ENCODE data around the gene DCHS2. TPM values are rescaled to one million over a fixed set of nuclear protein-coding genes. Genes with fewer than 3 reads are reported as not detected.
"Not testable (repeated sequence)": the region's sequence is repeated elsewhere in the genome, so short reads cannot be mapped to it uniquely, and the experiment has no call there.

The DCHS2 gene
- total RNA-seq, 1 donor from 2014 or later, result 0.08 TPM

DNA sequence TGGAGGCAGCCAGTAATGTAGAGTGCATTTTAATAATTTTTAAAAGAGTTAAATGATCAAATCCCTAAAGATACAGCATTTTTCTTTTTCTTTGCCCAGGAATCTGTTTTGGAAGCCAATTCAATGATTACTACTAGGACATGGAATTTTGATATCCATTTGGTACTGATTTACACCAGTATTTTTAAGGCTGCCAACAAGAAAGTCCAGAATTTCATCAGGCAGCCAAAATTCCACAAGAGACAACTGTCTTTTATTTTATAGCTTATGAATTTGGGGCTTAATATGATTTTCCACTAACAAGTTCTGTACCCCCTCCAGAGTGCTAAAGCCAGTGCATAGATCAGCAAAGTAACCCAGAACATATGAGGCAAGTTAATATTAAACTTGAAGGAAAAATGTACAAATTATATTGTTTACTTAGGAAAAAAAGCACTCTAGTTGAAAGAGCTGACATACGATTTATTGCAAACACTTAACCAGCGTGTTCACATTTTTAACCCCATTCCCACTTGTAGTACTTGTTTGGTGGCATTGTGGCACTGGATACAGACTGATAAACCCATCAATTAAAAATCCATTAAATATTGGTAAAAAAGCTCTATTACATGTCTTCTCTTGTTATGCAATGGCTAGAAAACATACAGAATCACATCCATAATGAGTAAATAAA lies 259.7 kb downstream of the DCHS2 start:
- DNase-seq (ENCODE audit: low spot score) (no peak), ATAC-seq (no peak)

DNA sequence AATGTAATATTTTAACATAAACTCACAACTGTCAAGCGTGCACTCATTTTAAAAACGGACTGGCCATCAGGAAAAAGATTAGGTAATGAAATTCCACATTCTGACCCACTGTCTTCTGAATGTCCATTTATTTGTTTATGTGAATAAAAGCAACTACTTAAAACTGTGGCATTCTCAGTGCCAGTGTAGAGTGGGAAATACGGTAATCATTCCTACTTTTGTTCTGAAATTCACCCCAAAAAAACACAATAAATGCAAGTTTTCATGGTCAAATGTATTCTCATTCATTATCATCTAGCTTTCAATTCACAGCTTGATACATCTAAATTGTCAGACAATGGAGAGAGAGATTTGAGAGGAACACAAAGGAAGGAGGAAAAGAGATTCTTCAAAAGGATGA lies 260.9 kb downstream of the DCHS2 start:
- no peak for ATAC-seq
- no peak for DNase-seq (ENCODE audit: low spot score)

- ATAC-seq, result no peak
- no peak for DNase-seq (ENCODE audit: low spot score)
Measured at GRCh38 chr4:154230091-154230490, 261.5 kb downstream of the DCHS2 start.

- no peak for DNase-seq (ENCODE audit: low spot score)
- ATAC-seq, result no peak
Measured at GRCh38 chr4:154222875-154223274, 268.7 kb downstream of the DCHS2 start.

- DNase-seq (ENCODE audit: low spot score), result no peak
- ATAC-seq, result no peak
Measured at GRCh38 chr4:154218051-154218450, 273.5 kb downstream of the DCHS2 start.

GRCh38 chr4:154217384-154217783 lies 274.2 kb downstream of the DCHS2 start:
- DNase-seq (ENCODE audit: low spot score); ATAC-seq: not testable (repeated sequence)

DNA sequence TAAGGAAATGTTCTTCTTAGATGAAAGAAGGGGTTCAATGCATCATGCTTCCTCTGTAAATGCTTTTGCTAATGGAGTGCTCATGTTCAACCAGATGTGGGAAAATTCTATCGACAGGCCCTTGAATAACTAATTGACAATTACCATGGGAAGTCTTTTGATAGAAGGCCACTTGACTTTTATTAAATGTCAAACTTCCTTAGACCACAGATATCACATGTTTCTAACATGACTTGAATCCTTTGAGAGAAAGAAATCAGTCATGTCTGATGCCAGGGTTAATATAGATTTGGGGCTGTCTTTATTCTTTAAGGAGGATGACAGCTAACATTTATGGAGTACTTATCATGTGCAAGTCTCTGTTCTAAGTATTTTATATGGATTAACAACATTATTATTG lies 280.1 kb downstream of the DCHS2 start:
- DNase-seq (ENCODE audit: low spot score), result no peak
- no peak for ATAC-seq

GRCh38 chr4:154208424-154208823 lies 283.2 kb downstream of the DCHS2 start:
- ATAC-seq, result no peak

GRCh38 chr4:154205471-154205870 lies 286.1 kb downstream of the DCHS2 start:
- DNase-seq (ENCODE audit: low spot score) (no peak), ATAC-seq (no peak)

More at GRCh38 chr4:154208424-154208823, 283.2 kb downstream of the DCHS2 start:
- no peak for DNase-seq (ENCODE audit: low spot score)

DNA sequence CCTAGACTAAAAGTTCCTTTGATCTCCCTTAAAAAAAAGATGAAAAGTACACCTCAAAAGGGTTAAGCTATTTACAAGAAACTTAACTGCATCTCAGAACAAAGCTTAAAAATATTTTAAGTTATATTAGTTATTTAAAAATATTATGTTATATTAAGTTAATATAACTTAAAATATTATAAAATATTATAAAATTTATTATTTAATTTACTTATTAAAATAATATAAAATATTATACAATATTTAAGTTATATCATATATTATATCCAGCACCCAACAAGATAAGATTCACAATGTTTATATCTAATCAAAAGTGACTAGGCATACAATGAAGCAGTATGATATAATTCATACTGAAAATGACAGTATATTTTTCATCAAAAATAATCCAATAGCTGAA lies 296.9 kb downstream of the DCHS2 start:
- ATAC-seq (no peak), DNase-seq (ENCODE audit: low spot score) (no peak)

GRCh38 chr4:154192585-154192984 lies 299.0 kb downstream of the DCHS2 start:
- DNase-seq (ENCODE audit: low spot score), result no peak
- ATAC-seq, result no peak

DNA sequence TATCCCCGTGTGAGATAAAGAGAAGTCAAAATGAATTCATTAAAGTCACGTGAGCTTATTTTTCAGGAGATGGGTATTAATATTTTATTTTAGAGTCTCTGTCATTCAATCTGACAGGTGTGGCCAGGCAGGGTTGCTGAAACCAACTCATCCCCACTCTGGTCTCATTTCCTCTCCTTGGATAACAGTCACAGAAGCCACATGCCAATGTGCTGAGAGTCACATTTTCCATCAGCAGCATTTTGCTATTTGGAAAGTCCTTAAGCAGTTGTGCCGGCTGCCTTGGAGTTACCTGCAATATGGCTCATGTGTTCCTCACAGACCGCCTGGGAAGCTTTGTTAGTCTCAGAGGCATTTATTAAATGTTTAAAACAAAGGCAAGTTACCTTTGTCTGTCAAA lies 302.3 kb downstream of the DCHS2 start:
- no peak for DNase-seq (ENCODE audit: low spot score)
- ATAC-seq, result no peak

DNA sequence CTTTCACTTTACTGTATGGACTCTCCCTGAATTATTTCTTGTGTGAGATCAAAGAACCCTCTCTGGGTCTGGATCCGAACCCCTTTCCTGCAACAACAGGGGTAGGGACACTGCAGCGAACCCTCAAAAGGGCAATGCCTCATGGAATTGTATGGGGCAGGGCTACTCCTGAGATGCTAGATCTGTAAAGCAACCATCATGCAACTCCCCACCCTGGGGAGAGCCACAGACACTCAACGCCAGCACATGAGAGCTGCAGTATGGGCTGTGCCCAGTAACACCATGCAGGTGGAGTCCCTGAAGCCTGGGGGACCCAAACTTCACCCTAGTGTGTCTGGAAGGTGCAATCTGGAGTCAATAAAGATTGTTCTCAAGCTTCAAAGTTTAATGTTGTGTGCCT lies 304.7 kb downstream of the DCHS2 start:
- no peak for DNase-seq (ENCODE audit: low spot score)
- no peak for ATAC-seq

DNA sequence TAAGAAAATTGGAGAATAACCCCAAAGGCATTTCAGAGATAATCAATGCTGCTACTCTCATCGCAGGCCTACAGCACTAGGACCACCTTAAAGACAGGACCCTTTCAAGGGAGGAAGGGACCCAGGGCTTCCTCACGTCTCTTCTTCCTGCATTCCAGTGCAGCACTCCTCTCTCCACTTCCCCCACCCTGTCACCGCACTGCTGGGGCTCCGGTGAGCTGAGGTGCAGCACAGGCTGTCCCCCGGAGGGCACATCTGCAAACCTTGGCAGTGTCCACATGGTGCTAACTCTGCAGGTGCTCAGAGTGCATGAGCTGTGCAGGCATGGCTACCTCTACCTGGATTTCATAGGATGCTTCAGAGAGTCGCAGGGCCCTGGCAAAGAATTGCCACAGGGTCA lies 305.6 kb downstream of the DCHS2 start:
- no peak for ATAC-seq
- no peak for DNase-seq (ENCODE audit: low spot score)

DNA sequence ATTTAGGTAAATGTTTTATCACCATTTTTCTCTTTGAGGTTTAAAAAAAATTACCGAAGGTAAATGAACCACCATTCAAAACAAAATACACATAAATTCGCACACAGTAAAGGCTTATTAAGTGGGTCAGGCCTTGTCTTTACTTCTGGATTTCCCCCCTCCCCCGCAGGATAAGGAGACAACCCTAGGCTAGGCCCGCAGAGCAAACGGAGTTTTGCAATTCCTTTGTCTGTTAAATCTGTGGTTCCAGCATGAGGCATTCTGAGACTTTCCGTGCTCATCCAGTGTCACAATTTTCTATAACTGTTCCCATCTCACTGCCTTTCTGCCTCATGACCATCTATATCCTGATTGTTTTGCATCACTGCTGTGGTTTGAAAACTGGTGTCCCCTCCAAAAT lies 307.4 kb downstream of the DCHS2 start:
- ATAC-seq (no peak), DNase-seq (ENCODE audit: low spot score) (no peak)

- ATAC-seq, result no peak
- no peak for DNase-seq (ENCODE audit: low spot score)
Measured at GRCh38 chr4:154183264-154183663, 308.3 kb downstream of the DCHS2 start.

Other genes with a start within 250 kb of the DCHS2 start
- 28.3 TPM for gene PLRG1, start 58.6 kb upstream of the DCHS2 start, total RNA-seq
- 9,039 TPM for gene FGB, start 71.2 kb upstream of the DCHS2 start, total RNA-seq
- 15,070 TPM for gene FGA, start 98.9 kb upstream of the DCHS2 start, total RNA-seq
- gene FGG, start 120.9 kb upstream of the DCHS2 start, total RNA-seq, result 7,950 TPM